Measurements from ENCODE around the gene ARHGAP21. TPM values are rescaled to one million over a fixed set of nuclear protein-coding genes. Genes with fewer than 3 reads are reported as not detected.
"Not testable (repeated sequence)": the region's sequence is repeated elsewhere in the genome, so short reads cannot be mapped to it uniquely, and the experiment has no call there.

Gene ARHGAP21
- total RNA-seq, 1 donor from 2014 or later, result 131 TPM

DNA sequence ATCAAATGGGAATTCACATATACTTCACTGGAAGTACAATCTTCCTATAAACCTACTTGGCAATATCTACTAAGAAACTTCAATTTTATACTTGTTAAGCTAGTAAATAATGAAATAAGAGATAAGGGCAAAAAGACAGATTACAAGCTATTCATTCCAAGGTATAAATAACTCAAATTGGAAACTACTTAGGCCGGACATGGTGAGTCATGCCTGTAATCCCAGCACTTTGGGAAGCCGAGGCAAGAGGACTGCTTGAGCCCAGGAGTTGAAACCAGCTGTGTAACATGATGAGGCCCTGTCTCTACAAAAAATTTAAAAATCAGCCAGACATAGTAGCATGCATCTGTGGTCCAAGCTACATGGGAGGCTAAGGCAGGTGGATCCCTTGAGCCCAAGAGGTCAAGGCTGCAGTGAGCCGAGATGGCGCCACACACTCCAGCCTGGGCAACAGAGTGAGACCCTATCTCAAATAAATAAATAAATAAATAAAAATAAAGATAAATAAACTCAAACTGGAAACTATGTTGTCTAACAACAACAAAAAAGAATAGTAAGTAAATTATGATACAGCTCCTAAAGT lies 37.6 kb downstream of the ARHGAP21 start:
- DNase-seq (ENCODE audit: low spot score), result no peak

DNA sequence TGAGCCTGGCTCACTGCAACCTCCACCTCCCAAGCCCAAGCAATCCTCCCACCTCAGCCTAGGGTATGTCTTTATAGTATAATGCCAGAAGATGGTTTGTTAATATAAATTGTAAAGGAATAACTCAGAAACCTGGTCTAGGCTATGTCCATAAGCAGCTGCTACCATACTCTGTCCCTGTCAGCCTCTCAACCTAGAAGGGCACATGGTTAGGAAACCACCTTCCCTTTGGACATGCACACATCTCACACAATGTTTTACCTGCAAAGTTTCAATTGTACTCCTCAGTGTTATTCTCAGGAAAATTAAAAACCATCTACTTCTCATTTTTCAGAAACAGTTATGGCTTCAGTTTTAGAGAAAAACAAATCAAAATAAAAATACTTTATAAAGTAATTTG lies 40.1 kb downstream of the ARHGAP21 start:
- DNase-seq (ENCODE audit: low spot score), result no peak

DNA sequence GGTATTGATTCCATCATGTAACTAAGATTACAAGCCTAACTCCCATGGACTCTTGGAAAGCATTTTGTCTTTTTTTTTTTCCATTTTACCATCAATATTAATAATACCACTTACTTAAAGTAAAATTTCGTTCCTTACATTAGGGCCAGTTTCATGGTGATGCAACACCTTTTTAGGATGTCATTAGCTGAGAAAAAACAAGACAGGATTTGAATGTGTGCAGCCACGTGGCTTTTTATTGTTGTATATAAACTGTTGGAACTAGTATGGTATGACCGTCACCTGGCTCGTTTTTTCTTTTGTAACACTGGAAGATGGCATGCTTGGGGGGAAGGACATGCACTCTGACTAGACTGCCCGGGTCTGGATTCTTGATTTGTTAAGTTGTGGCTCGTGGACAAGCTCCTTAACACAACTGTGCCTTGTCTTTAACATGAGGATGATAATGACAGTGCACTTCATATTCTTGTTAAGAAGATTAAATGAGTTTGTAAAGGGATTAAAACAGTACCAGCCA lies 42.1 kb downstream of the ARHGAP21 start:
- no peak for DNase-seq (ENCODE audit: low spot score)

DNA sequence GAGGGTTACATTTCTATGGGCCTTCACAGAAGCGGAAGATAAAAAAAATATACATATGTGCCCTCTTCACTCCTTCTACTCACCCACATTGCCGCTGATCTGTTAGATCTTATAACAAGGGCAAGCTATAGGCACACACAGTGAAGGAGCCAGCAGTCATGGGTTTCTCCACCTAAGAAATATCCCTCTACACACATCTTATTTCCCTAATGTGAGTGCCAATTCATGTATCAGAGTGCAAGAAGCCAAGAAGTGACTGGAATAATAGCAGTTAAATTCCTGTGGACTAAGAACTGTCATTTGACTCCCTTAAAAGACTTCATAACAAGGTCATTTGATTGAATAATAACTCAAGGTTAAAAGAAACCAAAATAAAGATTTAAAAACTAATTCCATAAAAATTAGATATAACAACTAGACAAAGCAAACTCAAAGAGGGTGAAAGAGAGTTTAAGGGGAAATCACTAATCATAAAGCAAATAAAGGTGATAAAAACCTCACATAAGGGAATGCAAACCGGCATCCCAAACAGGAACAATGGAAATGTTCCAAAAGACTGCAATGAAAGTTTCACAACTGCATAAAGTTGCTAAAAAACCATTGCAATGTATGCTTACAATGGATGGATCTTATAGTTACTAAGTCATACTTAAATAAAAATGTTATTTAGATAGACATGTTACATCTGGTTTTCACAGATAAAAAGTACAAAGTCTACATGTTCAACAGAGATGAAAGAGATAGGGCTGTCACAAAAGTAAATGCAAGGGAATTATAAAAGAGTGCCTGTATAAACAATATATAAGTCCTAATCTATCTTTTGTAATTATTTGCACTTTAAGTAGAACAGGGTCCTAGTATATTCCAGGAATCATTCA lies 42.8 kb downstream of the ARHGAP21 start:
- no peak for DNase-seq (ENCODE audit: low spot score)

DNA sequence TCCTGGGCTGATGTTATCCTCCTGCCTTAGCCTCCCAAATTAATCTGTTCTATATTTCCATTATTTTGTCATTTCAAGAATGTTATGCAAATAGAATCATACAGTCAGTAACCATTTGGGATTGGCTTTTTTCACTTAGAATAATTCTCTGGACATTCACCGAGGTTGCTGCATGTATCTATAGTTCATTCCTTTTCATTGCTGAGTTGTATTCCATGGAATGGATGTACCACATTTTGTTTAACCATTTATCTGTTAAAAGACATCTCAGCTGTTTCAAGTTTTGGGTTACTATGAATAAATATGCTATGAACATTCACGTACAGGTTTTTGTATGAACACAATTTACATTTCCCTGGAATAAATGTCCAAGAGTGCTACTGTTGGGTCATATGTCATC lies 44.9 kb downstream of the ARHGAP21 start:
- no peak for DNase-seq (ENCODE audit: low spot score)

DNA sequence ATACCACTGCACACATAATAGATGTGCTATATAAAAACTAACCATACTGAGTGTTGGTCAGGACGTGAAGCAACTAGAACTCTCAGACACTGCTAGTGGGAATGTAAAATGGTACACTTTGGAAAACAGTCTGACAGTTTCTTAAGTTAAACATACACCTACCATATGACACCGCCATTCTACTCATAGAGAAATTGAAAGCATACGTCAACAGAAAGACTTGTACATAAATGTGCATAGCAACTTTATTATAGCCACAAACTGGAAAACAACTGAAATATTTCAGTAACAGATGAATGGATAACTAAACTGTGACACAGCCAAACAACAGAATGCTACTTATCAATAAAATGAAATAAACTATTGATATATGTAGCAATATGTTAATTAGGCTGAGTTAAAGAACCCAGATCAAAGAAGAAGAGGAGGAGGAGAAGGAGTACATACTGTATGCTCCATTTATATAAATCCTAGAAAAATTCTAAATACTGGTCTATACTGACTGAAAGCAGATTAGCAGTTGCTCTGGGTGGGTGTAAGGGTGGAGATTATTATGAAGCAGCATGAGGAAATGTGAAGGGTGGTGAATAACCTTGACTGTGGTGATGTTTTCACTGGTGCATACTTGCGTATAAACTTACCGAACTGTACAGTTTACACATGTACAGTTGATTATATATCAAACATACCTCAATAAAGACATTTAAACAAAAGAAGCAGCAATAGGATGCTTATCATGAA lies 48.6 kb downstream of the ARHGAP21 start:
- DNase-seq (ENCODE audit: low spot score), result no peak

DNA sequence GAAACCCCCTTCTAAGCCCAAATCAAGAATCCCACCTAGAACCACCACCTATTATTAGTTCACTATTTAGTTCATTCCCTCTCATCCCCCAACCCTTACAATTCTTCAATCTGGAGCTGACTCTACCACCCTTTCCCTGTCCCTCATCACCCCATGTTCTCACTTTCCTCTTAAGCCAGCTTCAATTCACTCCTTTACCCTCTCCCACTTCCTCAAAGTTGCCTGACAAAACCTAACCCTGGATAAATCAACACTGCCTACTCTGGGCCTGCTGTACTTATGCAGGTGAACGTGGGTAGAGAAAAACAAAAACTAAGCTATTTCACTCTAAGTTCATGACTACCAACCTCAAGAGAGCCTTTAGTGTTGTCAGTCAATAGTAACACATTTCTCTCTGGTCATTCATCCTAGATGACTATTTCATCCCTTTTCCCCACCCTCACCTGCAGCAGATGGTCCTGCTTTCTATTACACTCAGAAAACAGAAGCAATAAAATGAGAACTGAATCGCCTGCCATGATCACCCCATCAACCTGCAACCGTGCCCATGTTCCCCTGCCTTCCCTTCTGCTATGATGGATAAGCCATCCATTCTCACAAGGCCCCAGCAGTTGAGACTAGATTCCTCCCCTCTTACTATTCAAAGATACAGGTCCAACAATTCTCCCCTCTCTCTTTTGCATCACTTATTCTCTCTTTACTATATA lies 52.6 kb downstream of the ARHGAP21 start:
- DNase-seq (ENCODE audit: low spot score), result no peak

DNA sequence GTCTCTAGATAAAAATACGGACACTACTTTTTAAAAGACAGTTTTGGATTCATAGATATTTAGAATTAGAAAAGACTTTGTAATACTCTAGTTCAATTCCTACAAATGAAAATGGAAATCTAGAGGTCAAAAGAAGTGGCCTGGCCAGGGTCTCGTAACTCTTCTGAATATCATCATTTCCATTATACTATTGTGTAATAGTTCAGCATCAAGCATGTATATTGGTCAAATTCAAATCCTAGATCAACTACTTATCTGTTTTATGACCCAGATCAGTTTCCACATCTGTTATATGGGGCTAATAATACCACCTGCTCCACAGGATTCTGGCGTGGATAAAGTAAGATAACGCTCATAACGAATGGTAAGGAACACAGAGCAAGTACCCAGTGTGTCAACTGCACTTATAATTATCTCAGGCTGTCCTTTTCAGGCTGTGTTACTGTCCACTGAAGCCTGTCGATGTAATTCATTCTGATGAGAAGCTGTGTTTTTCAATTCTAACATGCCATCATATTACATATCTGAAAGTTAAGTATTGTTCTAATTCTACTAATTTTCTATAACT lies 54.3 kb downstream of the ARHGAP21 start:
- DNase-seq (ENCODE audit: low spot score), result no peak

DNA sequence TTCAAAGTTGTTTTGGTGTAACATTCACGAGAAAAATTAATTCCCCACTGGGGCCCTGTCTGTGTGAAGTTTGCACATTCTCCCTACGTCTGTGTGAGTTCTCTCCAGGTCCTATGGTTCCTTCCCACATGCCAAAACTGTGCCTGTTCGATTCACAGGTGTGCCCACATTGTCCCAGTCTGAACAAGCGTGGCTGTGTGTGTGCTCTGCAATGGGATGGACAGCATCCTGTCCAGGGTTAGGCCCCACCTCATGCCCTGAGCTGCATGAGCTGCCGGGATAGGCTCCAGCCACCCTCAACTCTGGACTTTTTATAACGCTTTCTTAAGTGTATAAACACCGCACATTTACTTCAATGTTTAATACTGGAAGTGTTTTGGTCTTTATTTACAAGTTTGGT lies 55.4 kb downstream of the ARHGAP21 start:
- DNase-seq (ENCODE audit: low spot score), result no peak

DNA sequence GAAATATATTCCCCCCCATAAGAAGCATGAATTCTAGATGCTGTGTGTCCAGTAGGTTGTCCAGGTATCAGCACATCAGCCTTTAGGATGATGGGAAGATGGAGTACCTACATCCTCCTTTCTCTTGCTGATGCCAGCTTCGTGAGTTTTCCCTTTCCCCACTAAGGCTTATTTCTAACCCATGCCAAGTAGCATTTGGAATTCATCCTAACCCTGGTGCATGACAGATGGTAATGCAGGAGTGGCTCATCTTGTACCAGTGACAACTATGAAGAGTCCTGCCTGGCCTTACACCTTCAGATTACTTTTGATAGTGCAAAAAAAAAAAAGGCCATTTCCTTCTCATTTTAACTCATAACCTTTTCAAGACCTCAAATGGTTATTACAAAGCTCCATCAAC lies 58.7 kb downstream of the ARHGAP21 start:
- DNase-seq (ENCODE audit: low spot score), result no peak

DNA sequence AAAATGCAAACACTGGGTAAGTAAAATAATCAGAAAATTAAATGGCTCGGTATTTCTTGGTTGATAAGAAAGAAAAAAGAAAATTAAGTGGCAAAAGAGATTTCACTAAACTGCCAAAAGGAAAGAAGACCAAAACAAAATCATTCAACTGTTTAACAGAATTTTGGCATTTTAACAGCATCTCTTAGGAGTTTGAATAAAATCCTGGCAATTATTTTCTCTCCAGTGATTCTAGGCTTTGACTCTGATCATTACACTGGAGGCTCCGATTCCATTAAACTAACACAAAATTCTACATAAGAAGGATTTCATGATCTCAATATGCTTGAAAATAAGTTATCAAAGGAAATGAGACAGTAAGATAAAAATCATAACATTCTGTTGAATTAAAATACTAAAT lies 62.3 kb downstream of the ARHGAP21 start:
- no peak for DNase-seq (ENCODE audit: low spot score)

DNA sequence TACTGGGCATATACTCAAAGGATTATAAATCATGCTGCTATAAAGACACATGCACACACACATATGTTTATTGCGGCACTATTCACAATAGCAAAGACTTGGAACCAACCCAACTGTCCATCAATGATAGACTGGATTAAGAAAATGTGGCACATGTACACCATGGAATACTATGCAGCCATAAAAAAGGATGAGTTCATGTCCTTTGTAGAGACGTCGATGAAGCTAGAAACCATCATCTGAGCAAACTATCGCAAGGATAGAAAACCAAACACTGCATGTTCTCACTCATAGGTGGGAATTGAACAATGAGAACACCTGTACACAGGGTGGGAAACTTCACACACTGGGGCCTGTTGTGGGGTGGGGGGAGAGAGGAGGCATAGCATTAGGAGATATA lies 65.4 kb downstream of the ARHGAP21 start:
- DNase-seq (ENCODE audit: low spot score), result not testable (repeated sequence)

DNA sequence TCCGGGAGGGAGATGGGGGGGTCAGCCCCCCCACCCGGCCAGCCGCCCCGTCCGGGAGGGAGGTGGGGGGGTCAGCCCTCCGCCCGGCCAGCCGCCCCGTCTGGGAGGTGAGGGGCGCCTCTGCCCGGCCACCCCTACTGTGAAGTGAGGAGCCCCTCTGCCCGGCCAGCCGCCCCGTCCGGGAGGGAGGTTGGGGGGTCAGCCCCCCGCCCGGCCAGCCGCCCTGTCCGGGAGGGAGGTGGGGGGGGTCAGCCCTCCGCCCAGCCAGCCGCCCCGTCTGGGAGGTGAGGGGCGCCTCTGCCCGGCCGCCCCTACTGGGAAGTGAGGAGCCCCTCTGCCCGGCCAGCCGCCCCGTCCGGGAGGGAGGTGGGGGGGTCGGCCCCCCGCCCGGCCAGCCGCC lies 67.4 kb downstream of the ARHGAP21 start:
- not testable (repeated sequence) for DNase-seq (ENCODE audit: low spot score)

DNA sequence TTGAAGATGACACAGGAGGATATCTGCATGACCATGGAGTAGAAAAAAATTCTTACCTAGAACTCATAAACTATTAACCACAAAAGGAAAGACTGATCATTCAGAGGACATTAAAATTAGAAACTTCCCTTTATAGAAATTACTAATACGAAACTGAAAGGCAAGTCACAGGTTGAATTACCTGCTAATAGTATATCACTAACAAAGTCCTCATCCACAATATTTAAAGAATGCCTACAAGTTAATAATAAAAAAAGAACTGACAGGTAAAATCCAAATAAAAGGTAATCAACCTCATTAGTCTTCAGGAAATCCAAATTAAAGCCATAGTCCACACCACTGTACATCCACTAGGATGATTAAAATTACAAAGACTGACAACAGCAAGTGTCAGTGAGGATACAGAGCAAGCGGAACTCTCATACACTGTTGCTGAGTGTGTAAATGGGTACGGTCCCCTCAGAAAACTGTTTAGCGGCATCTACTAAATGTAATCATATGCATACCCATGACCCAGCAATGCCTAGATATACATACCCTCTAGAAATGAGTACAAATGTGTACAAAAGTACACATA lies 71.2 kb downstream of the ARHGAP21 start:
- DNase-seq (ENCODE audit: low spot score), result no peak

DNA sequence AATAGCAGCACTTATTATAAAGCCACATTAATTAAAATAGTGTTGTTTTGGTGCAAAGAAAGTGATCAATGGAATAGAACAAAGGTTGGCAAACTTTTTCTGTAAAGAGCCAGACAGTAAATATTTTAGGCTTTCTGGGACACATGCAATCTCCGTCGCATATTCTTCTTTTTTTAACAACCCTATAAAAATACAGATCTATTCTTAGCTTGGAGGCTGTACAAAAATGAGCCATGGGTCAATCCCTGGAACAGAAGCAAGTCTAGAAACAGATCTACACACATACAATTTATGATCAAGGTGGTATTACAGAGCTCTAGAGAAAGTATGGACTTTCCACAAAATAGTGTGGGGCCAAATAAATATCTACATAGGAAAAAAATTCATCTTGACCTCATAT lies 71.8 kb downstream of the ARHGAP21 start:
- DNase-seq (ENCODE audit: low spot score), result no peak

DNA sequence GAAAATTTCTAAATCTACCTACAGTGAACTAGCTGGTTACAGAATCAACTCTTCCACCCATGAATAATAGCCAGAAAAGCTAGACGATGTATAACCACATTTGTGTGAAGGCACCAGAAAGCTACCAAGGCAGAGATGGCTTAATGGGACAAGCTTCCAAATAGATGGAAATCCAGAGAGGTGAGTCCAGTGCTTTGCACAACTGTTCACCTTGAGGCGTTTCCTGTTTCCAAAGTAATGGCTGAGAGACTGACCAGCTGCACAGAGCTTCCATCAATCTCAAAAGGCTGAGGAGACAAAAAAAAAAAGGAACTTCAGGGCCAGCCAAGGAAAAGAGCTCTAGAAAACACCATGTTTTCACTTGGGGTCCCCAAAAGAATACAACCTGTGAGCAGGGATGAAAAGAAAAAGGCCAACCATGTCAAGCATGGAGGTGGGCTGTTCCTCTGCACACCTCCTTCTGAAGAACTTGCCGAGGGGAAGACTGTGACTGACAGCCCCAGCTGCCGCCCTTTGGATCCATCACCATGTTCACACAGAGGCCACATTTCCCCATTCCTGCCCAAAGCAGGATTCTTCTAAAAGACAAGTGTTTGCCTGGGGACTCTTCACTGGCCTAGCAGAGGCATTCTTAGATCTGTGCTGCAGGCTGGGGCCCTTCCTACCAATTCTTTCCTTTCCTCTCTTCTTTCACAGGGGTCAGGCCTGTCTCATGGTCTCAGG lies 72.9 kb downstream of the ARHGAP21 start:
- no peak for DNase-seq (ENCODE audit: low spot score)

DNA sequence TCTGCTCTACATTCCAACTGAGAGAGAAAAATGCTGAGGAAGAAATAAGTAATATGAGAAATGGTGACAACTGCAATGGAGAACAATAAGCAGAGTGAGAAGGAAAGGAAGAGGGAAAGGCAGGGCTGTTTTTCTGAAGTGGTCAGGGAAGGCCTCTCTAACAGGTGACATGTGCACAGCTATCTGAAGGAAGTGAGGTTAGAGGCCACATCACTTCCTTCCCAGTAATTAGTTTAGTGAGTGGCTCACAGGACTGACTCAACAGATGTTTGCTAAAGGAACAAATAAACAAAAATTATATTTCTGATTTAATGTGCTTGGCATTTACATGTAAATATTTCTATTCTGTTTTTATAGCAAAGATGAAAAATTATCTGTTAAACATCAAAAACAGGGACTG lies 77.9 kb downstream of the ARHGAP21 start:
- no peak for DNase-seq (ENCODE audit: low spot score)

DNA sequence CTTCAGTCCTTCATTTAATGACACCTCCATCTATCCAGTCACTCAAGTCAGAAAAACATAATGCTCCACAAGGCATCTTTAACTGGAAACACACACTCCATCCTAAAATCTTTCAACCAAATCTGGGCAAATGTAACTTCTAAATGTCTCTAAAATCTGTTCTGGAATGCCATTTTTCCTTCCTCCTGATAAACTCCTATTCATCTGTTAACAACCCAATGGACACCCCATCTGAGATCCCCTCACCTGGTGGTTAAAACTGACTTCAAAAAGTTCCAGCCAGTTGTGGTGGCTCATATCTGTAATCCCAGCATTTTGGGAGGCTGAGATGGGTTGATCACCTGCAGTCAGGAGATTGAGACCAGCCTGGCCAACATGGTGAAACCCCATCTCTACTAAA lies 78.7 kb downstream of the ARHGAP21 start:
- DNase-seq (ENCODE audit: low spot score), result no peak

DNA sequence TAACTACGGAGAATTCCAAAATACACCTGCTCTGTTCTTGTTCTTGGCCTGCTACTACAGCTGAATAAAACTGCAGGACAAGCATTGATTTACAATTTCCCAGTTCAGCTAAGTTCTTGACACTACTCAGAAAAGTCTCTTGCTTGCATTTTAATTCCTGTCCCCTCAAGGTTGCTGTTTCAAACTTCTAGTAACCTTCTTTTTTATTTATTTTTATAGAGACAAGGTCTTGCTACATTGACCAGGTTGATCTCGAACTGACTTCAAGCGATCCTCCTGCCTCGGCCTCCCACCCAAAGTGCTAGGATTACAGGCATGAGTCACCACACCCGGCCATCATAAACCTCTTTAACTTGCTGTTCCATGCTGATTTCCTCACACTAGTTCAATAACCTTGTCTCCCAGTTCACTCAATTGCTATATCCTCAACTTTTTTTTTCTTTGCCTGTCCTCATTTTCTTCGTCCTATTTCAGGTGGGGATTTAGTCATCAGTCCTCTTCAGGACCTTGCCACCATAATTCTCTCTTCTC lies 79.9 kb downstream of the ARHGAP21 start:
- DNase-seq (ENCODE audit: low spot score), result no peak
